GM12878 (cell line): ENCODE measurements around the gene UQCC5. TPM values are rescaled to one million over a fixed set of nuclear protein-coding genes. Genes with fewer than 3 reads are reported as not detected.

Source experiments
- ATAC-seq: fragments of 200-7000 bp; cut with Tn5 transposase; 3 replicates; pipeline ENCODE4 v1.9.1; 2020; ENCODE audit warnings: mild to moderate bottlenecking, moderate library complexity
- BruUV-seq: library from RNA; stranded (reverse); fragments of 400-500 nt; replicated peaks from 2 replicates; lab custom pipeline; 2021; lab: Mats Ljungman, UMichigan
- CTCF ChIA-PET: fragments of 300-600 bp; sonication (Branson Sonifier 250); formaldehyde crosslinking; extraction: SDS; loops from one replicate; lab custom pipeline; 2021; ENCODE audit warnings: inconsistent platforms; lab: Yijun Ruan, JAX
- POLR2A ChIA-PET: fragments of 350-600 bp; formaldehyde crosslinking; extraction: SDS; loops from one replicate; lab custom pipeline; 2021; ENCODE audit warnings: inconsistent platforms; lab: Charles Lee
- RAD21 ChIA-PET: fragments of 300-600 bp; sonication (Branson Sonifier 250); formaldehyde crosslinking; loops from one replicate; lab custom pipeline; 2023; ENCODE audit warnings: antibody characterized with exemption; ENCODE audit not compliant: unreplicated experiment; lab: Charles Lee
- SMC1A ChIA-PET: fragments of 300-600 bp; sonication (Branson Sonifier 250); formaldehyde crosslinking; loops from one replicate; lab custom pipeline; 2023; ENCODE audit not compliant: unreplicated experiment, uncharacterized antibody; lab: Charles Lee
- DNase-seq: peaks from one replicate; pipeline ENCODE4 v3.0.0-alpha.2; 2011; ENCODE audit warnings: low read depth, low spot score
- FAIRE-seq: peaks from 3 replicates; lab custom pipeline; 2011; peaks lifted over from hg19 to GRCh38; lab: Jason Lieb, UNC
- H2AFZ ChIP-seq: 2 replicates; pipeline ENCODE4 v1.6.0; 2011; ENCODE audit warnings: low read depth, low read length, control low read depth; ENCODE audit not compliant: control insufficient read depth
- H3K27ac ChIP-seq: 2 replicates; pipeline ENCODE4 v1.5.1; 2011; ENCODE audit warnings: control low read depth; ENCODE audit not compliant: control insufficient read depth, insufficient read depth
- H3K27me3 ChIP-seq, 2 experiments: replicated peaks in 1 of 2; 2 replicates each; pipeline versions ENCODE4 v1.6.0 to v1.6.1; 2011; ENCODE audit warnings: low read length in 1 of 2; ENCODE audit not compliant: control insufficient read depth in 2 of 2, insufficient read depth in 2 of 2
- H3K36me3 ChIP-seq, 2 experiments: 2 replicates each; pipeline ENCODE4 v1.5.1; 2011; ENCODE audit warnings: low read length in 1 of 2; ENCODE audit not compliant: control insufficient read depth in 2 of 2, insufficient read depth in 2 of 2
- H3K4me1 ChIP-seq: 2 replicates; pipeline ENCODE4 v1.6.1; 2011; ENCODE audit warnings: mild to moderate bottlenecking, low read length, moderate library complexity, mixed read lengths; ENCODE audit not compliant: control insufficient read depth, insufficient read depth
- H3K4me2 ChIP-seq: 2 replicates; pipeline ENCODE4 v1.6.0; 2011; ENCODE audit warnings: control low read depth; ENCODE audit not compliant: control insufficient read depth, insufficient read depth
- H3K4me3 ChIP-seq: fragments of 200-600 bp; sonication (generic); 2 replicates; pipeline ENCODE4 v1.5.1; 2016
- H3K79me2 ChIP-seq: 2 replicates; pipeline ENCODE4 v1.6.0; 2011; ENCODE audit warnings: low read length; ENCODE audit not compliant: control insufficient read depth, insufficient read depth
- H3K9ac ChIP-seq: 2 replicates; pipeline ENCODE4 v1.8.0; 2011; ENCODE audit warnings: low read length, control low read depth, mixed read lengths; ENCODE audit not compliant: control insufficient read depth, insufficient read depth
- H3K9me3 ChIP-seq: replicated peaks from 3 replicates; pipeline ENCODE4 v1.5.1; 2011; ENCODE audit warnings: mild to moderate bottlenecking, low read length; ENCODE audit not compliant: control insufficient read depth, insufficient read depth
- H4K20me1 ChIP-seq: 2 replicates; pipeline ENCODE4 v1.6.0; 2011; ENCODE audit not compliant: control insufficient read depth, insufficient read depth
- CHD4 ChIP-seq: fragments of 200-600 bp; sonication (generic); IDR thresholded peaks from 2 replicates; pipeline ENCODE4 v1.6.1; 2016; ENCODE audit warnings: mild to moderate bottlenecking
- IKZF2 ChIP-seq, 2 experiments: fragments of 450-650 bp; IDR thresholded peaks; 2 replicates each; pipeline ENCODE4 v1.6.1; 2017; ENCODE audit warnings: mild to moderate bottlenecking in 2 of 2, moderate library complexity in 2 of 2
- IRF3 ChIP-seq: fragments of 450-650 bp; IDR thresholded peaks from 2 replicates; pipeline ENCODE4 v1.6.1; 2014; ENCODE audit warnings: mild to moderate bottlenecking
- MEF2A ChIP-seq: IDR thresholded peaks from 2 replicates; pipeline ENCODE4 v1.6.1; 2011; ENCODE audit warnings: low read depth, mild to moderate bottlenecking, low read length, moderate library complexity; ENCODE audit not compliant: insufficient read depth
- MTA2 ChIP-seq: fragments of 450-650 bp; IDR thresholded peaks from 2 replicates; pipeline ENCODE4 v1.6.1; 2016; ENCODE audit warnings: low read depth, mild to moderate bottlenecking, moderate library complexity
- MXI1 ChIP-seq: fragments of 150-350 bp; IDR thresholded peaks from 2 replicates; pipeline ENCODE4 v1.6.1; 2011; ENCODE audit warnings: low read depth, mild to moderate bottlenecking, inconsistent platforms, low read length, improper control_type of control experiment
- NRF1 ChIP-seq: conservative IDR thresholded peaks from 2 replicates; pipeline ENCODE4 v1.6.1; 2011; ENCODE audit warnings: mild to moderate bottlenecking, low read depth, low read length, improper control_type of control experiment
- RAD51 ChIP-seq: fragments of 450-650 bp; IDR thresholded peaks from 2 replicates; pipeline ENCODE4 v1.6.1; 2016; ENCODE audit warnings: moderate library complexity, mild to moderate bottlenecking, inconsistent platforms
- SMAD1 ChIP-seq: fragments of 450-650 bp; IDR thresholded peaks from 2 replicates; pipeline ENCODE4 v1.6.1; 2018; ENCODE audit warnings: mild to moderate bottlenecking, low read depth; ENCODE audit not compliant: partially characterized antibody
- SREBF1 ChIP-seq: IDR thresholded peaks from 2 replicates; pipeline ENCODE4 v1.6.1; 2012; ENCODE audit warnings: mild to moderate bottlenecking, low read length
- ZBTB40 ChIP-seq: fragments of 450-650 bp; IDR thresholded peaks from 2 replicates; pipeline ENCODE4 v1.6.1; 2016; ENCODE audit warnings: mild to moderate bottlenecking, moderate library complexity, borderline replicate concordance
- ZNF217 ChIP-seq: fragments of 450-650 bp; IDR thresholded peaks from 2 replicates; pipeline ENCODE4 v1.6.1; 2017; ENCODE audit warnings: antibody characterized with exemption, mild to moderate bottlenecking
- WGBS: methylation state at CpG from one replicate; pipeline ENCODE4 v1.1.6; 2016; ENCODE audit warnings: low lambda C conversion rate; ENCODE audit not compliant: insufficient replicate concordance, insufficient coverage; ENCODE audit errors: missing lambda C conversion rate; 5-methylcytosine and 5-hydroxymethylcytosine counted together
- in situ Hi-C: fragments of 300-500 bp; cut with MboI; formaldehyde crosslinking; loops from 9 replicates; pipeline ENCODE4 v1.14.3; 2018; ENCODE audit warnings: mixed read lengths
- intact Hi-C: fragments of 100-400 bp; cut with micrococcal nuclease; formaldehyde crosslinking; loops from one replicate; pipeline ENCODE4 v1.14.2; 2022; ENCODE audit not compliant: unreplicated experiment
- polyA plus RNA-seq, 11 experiments: library from polyadenylated mRNA; depleted of rRNA in 4 of 11; unstranded in 6 of 11; stranded (reverse) in 5 of 11; fragments of >200 nt; fragmentation: Nextera tagmentation in 4 of 11; fragmentation: Illumina TruSeq in 1 of 11; extraction: Ambion mirVana in 4 of 11; extraction: Trizol in 1 of 11; gene quantifications; 1 replicate in 1 of 11; 2 replicates in 10 of 11; pipeline versions ENCODE4 v1.2.1 to v1.2.3, GENCODE V29; 2011 to 2016; ENCODE audit warnings: inconsistent platforms in 2 of 11, missing spikeins in 2 of 11, low read depth in 1 of 11
- total RNA-seq, 4 experiments: library from RNA; depleted of rRNA in 3 of 4; stranded (reverse); fragments of >200 nt in 3 of 4; fragmentation: Illumina TruSeq in 1 of 4; extraction: Trizol in 1 of 4; gene quantifications; 2 replicates each; pipeline versions ENCODE4 v1.2.1 to v1.2.3, GENCODE V29; 2013 to 2021
- TF ChIP-seq, protein P1 (sequence below): fragments of 450-650 bp; IDR thresholded peaks from 2 replicates; pipeline ENCODE4 v1.6.1; 2016; ENCODE audit warnings: mild to moderate bottlenecking

UQCC5 gene
- total and polyA plus RNA-seq, 10 of the 15 experiments (the other 5 are each of a cell fraction or from before 2014, with no cell fraction given): 15.1 to 84.8 (median 28.0) TPM

GRCh38 chr3:52490939-52491526 is 45.4 kb upstream of the UQCC5 start:
- RAD21 ChIA-PET: no interaction called here

GRCh38 chr3:52492059-52492458 is 44.3 kb upstream of the UQCC5 start:
- Histone ChIP-seq H3K4me2 (no peak overlapping the region), H3K27me3 (no peaks in the 10 kb centered on the region), H3K79me2 (no peaks in the 10 kb centered on the region), H3K4me3 (no peak overlapping the region), H3K4me1 (no peaks in the 10 kb centered on the region)
- ChIA-PET SMC1A (no interaction called here), CTCF (no interaction called here)
- no peak for FAIRE-seq
- no peak for TF ChIP-seq IKZF2 (IDR thresholded peaks at IDR 0.05)
- no peak for TF ChIP-seq CHD4
- TF ChIP-seq SREBF1: no peak
- TF ChIP-seq, protein P1, sequence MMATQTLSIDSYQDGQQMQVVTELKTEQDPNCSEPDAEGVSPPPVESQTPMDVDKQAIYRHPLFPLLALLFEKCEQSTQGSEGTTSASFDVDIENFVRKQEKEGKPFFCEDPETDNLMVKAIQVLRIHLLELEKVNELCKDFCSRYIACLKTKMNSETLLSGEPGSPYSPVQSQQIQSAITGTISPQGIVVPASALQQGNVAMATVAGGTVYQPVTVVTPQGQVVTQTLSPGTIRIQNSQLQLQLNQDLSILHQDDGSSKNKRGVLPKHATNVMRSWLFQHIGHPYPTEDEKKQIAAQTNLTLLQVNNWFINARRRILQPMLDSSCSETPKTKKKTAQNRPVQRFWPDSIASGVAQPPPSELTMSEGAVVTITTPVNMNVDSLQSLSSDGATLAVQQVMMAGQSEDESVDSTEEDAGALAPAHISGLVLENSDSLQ: no peak
- TF ChIP-seq IRF3: no peak
- TF ChIP-seq SMAD1: no peak
- no peak for TF ChIP-seq ZNF217
- TF ChIP-seq ZBTB40: no peak
- TF ChIP-seq RAD51: no peak
- no peak for TF ChIP-seq MEF2A
- no peak for TF ChIP-seq MXI1
- TF ChIP-seq, all 136 proteins: peak for 0
- no peaks in the 10 kb centered on the region for H4K20me1 ChIP-seq
- POLR2A ChIA-PET: interaction anchor here (0.5 kb wide), 1 partner anchor 25 kb away, joined by 3 read pairs; no protein-coding TSS in a partner anchor
- no peaks in the 10 kb centered on the region for H3K9me3 ChIP-seq
- in situ Hi-C loops (no loop called here), intact Hi-C loops (no loop called here)
- WGBS: 91% methylated on average over 21 of the region's 21 CpGs
- no TSS peak for BruUV-seq
- no peak overlapping the region for H2AFZ ChIP-seq
- DNase-seq: no peak
- ATAC-seq: no peak
- RAD21 ChIA-PET: no interaction called here
- H3K9ac ChIP-seq: no peak overlapping the region
- peaks cover 6 to 27% of the 10 kb centered on the region in 2 experiments; a peak in 3 of 4 replicates for H3K36me3 ChIP-seq
- no peak overlapping the region for H3K27ac ChIP-seq

More at GRCh38 chr3:52490939-52491526, 45.4 kb upstream of the UQCC5 start:
- Histone ChIP-seq H3K27me3 (no peaks in the 10 kb centered on the region), H3K4me1 (no peaks in the 10 kb centered on the region), H2AFZ (no peak overlapping the region), H3K9ac (no peak overlapping the region), H3K27ac (no peak overlapping the region), H3K4me2 (no peak overlapping the region), H3K4me3 (no peak overlapping the region), H3K36me3 (peaks cover 6 to 30% of the 10 kb centered on the region in 2 experiments; a peak in 3 of 4 replicates), H3K9me3 (no peaks in the 10 kb centered on the region), H4K20me1 (no peaks in the 10 kb centered on the region), H3K79me2 (no peaks in the 10 kb centered on the region)
- DNase-seq (no peak), FAIRE-seq (no peak), ATAC-seq (no peak)
- ChIA-PET CTCF (no interaction called here), POLR2A (no interaction called here), SMC1A (no interaction called here)
- intact Hi-C loops: no loop called here
- in situ Hi-C loops: no loop called here
- 87% methylated on average over 23 of the region's 23 CpGs for WGBS
- TF ChIP-seq NRF1 (no peak), MTA2 (no peak)
- no TSS peak for BruUV-seq
